ENCODE measurements around the gene F2RL3. TPM values are rescaled to one million over a fixed set of nuclear protein-coding genes. Genes with fewer than 3 reads are reported as not detected.

Gene F2RL3
- total and polyA plus RNA-seq, 9 of the 15 experiments (the other 6 are each of a cell fraction or from before 2014, with no cell fraction given) = 1.4 to 27.6 (median 11.9) TPM

DNA sequence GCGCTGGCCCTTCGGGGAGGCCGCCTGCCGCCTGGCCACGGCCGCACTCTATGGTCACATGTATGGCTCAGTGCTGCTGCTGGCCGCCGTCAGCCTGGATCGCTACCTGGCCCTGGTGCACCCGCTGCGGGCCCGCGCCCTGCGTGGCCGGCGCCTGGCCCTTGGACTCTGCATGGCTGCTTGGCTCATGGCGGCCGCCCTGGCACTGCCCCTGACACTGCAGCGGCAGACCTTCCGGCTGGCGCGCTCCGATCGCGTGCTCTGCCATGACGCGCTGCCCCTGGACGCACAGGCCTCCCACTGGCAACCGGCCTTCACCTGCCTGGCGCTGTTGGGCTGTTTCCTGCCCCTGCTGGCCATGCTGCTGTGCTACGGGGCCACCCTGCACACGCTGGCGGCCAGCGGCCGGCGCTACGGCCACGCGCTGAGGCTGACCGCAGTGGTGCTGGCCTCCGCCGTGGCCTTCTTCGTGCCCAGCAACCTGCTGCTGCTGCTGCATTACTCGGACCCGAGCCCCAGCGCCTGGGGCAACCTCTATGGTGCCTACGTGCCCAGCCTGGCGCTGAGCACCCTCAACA is 1.2 kb downstream of the F2RL3 start:
- peak overlapping the region; percentile 55 for H3K4me3 ChIP-seq
- in situ Hi-C loops (cut with MboI) (no loop called here), intact Hi-C loops (cut with micrococcal nuclease) (no loop called here)
- CTCF ChIA-PET (ENCODE audit: low intra/inter-chr PET ratio) = no interaction called here
- TSS peak; percentile 89 for BruUV-seq (replicated peaks)
- H2AFZ ChIP-seq (ENCODE audit: low read depth, low read length) = peak overlapping the region; percentile 30
- FAIRE-seq (no peak), ATAC-seq (peak; percentile 61), DNase-seq (ENCODE audit: extremely low read depth in 1 of 4, low spot score in 3 of 4) (peak; percentile 58 to 68 (median 62))
- H3K9ac ChIP-seq (ENCODE audit: insufficient read depth in 1 of 2, low read depth in 2 of 2, low read length in 2 of 2) = peak overlapping the region; percentile 97 to 98
- H3K27me3 ChIP-seq (ENCODE audit: control insufficient read depth in 2 of 2, insufficient read depth in 2 of 2, low read length in 2 of 2) = no peaks in the 10 kb centered on the region
- peak overlapping the region; percentile 97 for H3K4me2 ChIP-seq (ENCODE audit: insufficient read depth, low read length)
- WGBS (ENCODE audit: insufficient coverage, low coverage, missing lambda C conversion rate) = 1% methylated on average over 48 of the region's 48 CpGs
- H3K79me2 ChIP-seq (ENCODE audit: control insufficient read depth, insufficient read depth, low read length) = peaks cover 47% of the 10 kb centered on the region
- no peaks in the 10 kb centered on the region for H3K9me3 ChIP-seq (replicated peaks; ENCODE audit: control insufficient read depth, insufficient read depth, low read depth, low read length)
- H3K4me1 ChIP-seq (replicated peaks in 1 of 2; ENCODE audit: control insufficient read depth in 2 of 2, insufficient read depth in 2 of 2, low read length in 2 of 2) = peaks cover 53 to 85% of the 10 kb centered on the region in 2 experiments
- H3K27ac ChIP-seq (ENCODE audit: extremely low read depth, low read depth, low read length) = peak overlapping the region; percentile 100
- H3K36me3 ChIP-seq (ENCODE audit: control insufficient read depth, insufficient read depth, low read length) = peaks cover 26% of the 10 kb centered on the region; the same call in 2 of the 3 replicates
- POLR2A ChIA-PET = no interaction called here
- H4K20me1 ChIP-seq (replicated peaks; ENCODE audit: control insufficient read depth, insufficient read depth, low read length) = no peaks in the 10 kb centered on the region
- no peaks in the 10 kb centered on the region for H3K9me1 ChIP-seq (ENCODE audit: control insufficient read depth, insufficient read depth, low read length)
- TF ChIP-seq, protein P1, sequence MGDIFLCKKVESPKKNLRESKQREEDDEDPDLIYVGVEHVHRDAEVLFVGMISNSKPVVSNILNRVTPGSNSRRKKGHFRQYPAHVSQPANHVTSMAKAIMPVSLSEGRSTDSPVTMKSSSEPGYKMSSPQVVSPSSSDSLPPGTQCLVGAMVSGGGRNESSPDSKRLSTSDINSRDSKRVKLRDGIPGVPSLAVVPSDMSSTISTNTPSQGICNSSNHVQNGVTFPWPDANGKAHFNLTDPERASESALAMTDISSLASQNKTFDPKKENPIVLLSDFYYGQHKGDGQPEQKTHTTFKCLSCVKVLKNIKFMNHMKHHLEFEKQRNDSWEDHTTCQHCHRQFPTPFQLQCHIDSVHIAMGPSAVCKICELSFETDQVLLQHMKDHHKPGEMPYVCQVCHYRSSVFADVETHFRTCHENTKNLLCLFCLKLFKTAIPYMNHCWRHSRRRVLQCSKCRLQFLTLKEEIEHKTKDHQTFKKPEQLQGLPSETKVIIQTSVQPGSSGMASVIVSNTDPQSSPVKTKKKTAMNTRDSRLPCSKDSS (IDR thresholded peaks at IDR 0.05; ENCODE audit: low read depth, partially characterized antibody) = no peak
- TF ChIP-seq, protein P2, sequence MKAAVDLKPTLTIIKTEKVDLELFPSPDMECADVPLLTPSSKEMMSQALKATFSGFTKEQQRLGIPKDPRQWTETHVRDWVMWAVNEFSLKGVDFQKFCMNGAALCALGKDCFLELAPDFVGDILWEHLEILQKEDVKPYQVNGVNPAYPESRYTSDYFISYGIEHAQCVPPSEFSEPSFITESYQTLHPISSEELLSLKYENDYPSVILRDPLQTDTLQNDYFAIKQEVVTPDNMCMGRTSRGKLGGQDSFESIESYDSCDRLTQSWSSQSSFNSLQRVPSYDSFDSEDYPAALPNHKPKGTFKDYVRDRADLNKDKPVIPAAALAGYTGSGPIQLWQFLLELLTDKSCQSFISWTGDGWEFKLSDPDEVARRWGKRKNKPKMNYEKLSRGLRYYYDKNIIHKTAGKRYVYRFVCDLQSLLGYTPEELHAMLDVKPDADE (conservative IDR thresholded peaks at IDR 0.05; ENCODE audit: control insufficient read depth, low read depth, low read length) = peak; percentile 41; the same call in 1 of the 2 replicates
- TF ChIP-seq HLTF (IDR thresholded peaks at IDR 0.05) = no peak
- TF ChIP-seq NFATC3 (IDR thresholded peaks at IDR 0.05) = no peak
- no peak for TF ChIP-seq FOS (IDR thresholded peaks at IDR 0.05; ENCODE audit: extremely low read depth, insufficient read length)
- TF ChIP-seq ZNF354B (CRISPR knock-in tag; IDR thresholded peaks at IDR 0.05) = no peak
- TF ChIP-seq LARP7 (IDR thresholded peaks at IDR 0.05) = no peak
- TF ChIP-seq ZNF766 (CRISPR knock-in tag; conservative IDR thresholded peaks at IDR 0.05) = no peak; the same call in 1 of the 2 replicates
- no peak for TF ChIP-seq SETDB1 (IDR thresholded peaks at IDR 0.05; ENCODE audit: low read length)
- no peak for TF ChIP-seq RBM39 (optimal IDR thresholded peaks at IDR 0.05; ENCODE audit: low read depth, low read length)
- no peak for TF ChIP-seq MCM2 (IDR thresholded peaks at IDR 0.05; ENCODE audit: low read depth)
- TF ChIP-seq ZNF76 (CRISPR knock-in tag; IDR thresholded peaks at IDR 0.05; ENCODE audit: borderline replicate concordance) = peak; percentile 82; the same call in 1 of the 2 replicates
- 0 out of 2 replicates have a peak, but pooled peaks have one; percentile 42 for TF ChIP-seq GTF2A2 (tag; IDR thresholded peaks at IDR 0.05)
- peak; percentile 72; the same call in 1 of the 2 replicates for TF ChIP-seq KLF6 (CRISPR knock-in tag; IDR thresholded peaks at IDR 0.05; ENCODE audit: borderline replicate concordance)
- TF ChIP-seq NR2C1 (IDR thresholded peaks at IDR 0.05) = no peak
- no peak for TF ChIP-seq NR2C1 (tag; IDR thresholded peaks at IDR 0.05)
- no peak for TF ChIP-seq ZNF408 (CRISPR knock-in tag; IDR thresholded peaks at IDR 0.05; ENCODE audit: low read depth)
- no peak for TF ChIP-seq DLX4 (CRISPR knock-in tag; IDR thresholded peaks at IDR 0.05)
- no peak for TF ChIP-seq PTRF (tag; IDR thresholded peaks at IDR 0.05)
- no peak for TF ChIP-seq MYNN (IDR thresholded peaks at IDR 0.05)
- TF ChIP-seq MYNN (CRISPR knock-in tag; IDR thresholded peaks at IDR 0.05) = no peak
- no peak for TF ChIP-seq HDAC2 (IDR thresholded peaks at IDR 0.05)
